MM.1S (cell line): Measurements from ENCODE around the gene WIZ.

ENCODE experiments used
- DNase-seq: peaks from one replicate; pipeline ENCODE4 v3.0.0-alpha.2; 2015
- H2AFZ ChIP-seq: fragments of 300-600 bp; sonication (generic); 2 replicates; pipeline ENCODE4 v1.6.0; 2016; ENCODE audit warnings: antibody characterized with exemption, low read length
- H3F3A ChIP-seq: fragments of 300-600 bp; sonication (generic); 2 replicates; pipeline ENCODE4 v1.6.1; 2016; ENCODE audit warnings: mild to moderate bottlenecking, antibody characterized with exemption, low read length, moderate library complexity, mixed read lengths; ENCODE audit not compliant: insufficient read depth
- H3K27ac ChIP-seq: fragments of 300-600 bp; sonication (generic); 2 replicates; pipeline ENCODE4 v1.5.1; 2016; ENCODE audit warnings: mild to moderate bottlenecking, low read length
- H3K27me3 ChIP-seq: fragments of 300-600 bp; sonication (generic); replicated peaks from 2 replicates; pipeline ENCODE4 v1.6.0; 2016; ENCODE audit warnings: low read length; ENCODE audit not compliant: insufficient read depth
- H3K36me3 ChIP-seq: fragments of 300-600 bp; sonication (generic); replicated peaks from 2 replicates; pipeline ENCODE4 v1.6.1; 2016; ENCODE audit warnings: mild to moderate bottlenecking, low read length, mixed read lengths; ENCODE audit not compliant: insufficient read depth
- H3K4me1 ChIP-seq: fragments of 300-600 bp; sonication (generic); 2 replicates; pipeline ENCODE4 v1.6.1; 2016; ENCODE audit warnings: low read length, mixed read lengths
- H3K4me2 ChIP-seq: fragments of 300-600 bp; sonication (generic); 2 replicates; pipeline ENCODE4 v1.6.0; 2016; ENCODE audit warnings: low read depth, low read length
- H3K4me3 ChIP-seq: fragments of 300-600 bp; sonication (generic); 2 replicates; pipeline ENCODE4 v1.5.1; 2016; ENCODE audit warnings: low read length, mixed read lengths
- H3K79me2 ChIP-seq: fragments of 300-600 bp; sonication (generic); 2 replicates; pipeline ENCODE4 v1.6.1; 2016; ENCODE audit warnings: mixed run types, low read length, mixed read lengths
- H3K9ac ChIP-seq: fragments of 300-600 bp; sonication (generic); 2 replicates; pipeline ENCODE4 v1.6.1; 2016; ENCODE audit warnings: low read length, mixed read lengths
- H3K9me2 ChIP-seq: fragments of 300-600 bp; sonication (generic); replicated peaks from 2 replicates; pipeline ENCODE4 v1.6.1; 2016; ENCODE audit warnings: mild to moderate bottlenecking, low read length, mixed read lengths; ENCODE audit not compliant: insufficient read depth
- H3K9me3 ChIP-seq: fragments of 300-600 bp; sonication (generic); replicated peaks from 2 replicates; pipeline ENCODE4 v1.6.1; 2016; ENCODE audit warnings: mild to moderate bottlenecking, low read length, mixed read lengths; ENCODE audit not compliant: insufficient read depth
- H4K20me1 ChIP-seq: fragments of 300-600 bp; sonication (generic); 2 replicates; pipeline ENCODE4 v1.6.1; 2016; ENCODE audit warnings: mild to moderate bottlenecking, low read length, moderate library complexity, mixed read lengths; ENCODE audit not compliant: insufficient read depth
- EZH2 ChIP-seq: fragments of 300-600 bp; sonication (generic); optimal IDR thresholded peaks from 2 replicates; pipeline ENCODE3; 2017; ENCODE audit warnings: low read depth, mild to moderate bottlenecking, antibody characterized with exemption, low read length, mixed read lengths
- EZH2phosphoT487 ChIP-seq: fragments of 300-600 bp; sonication (generic); IDR thresholded peaks from 2 replicates; pipeline ENCODE4 v1.6.1; 2018; ENCODE audit warnings: antibody characterized with exemption, low read length
- TF ChIP-seq, protein P1 (sequence below): fragments of 300-600 bp; sonication (generic); IDR thresholded peaks from 2 replicates; pipeline ENCODE4 v1.5.1; 2016; ENCODE audit warnings: antibody characterized with exemption, low read length, mixed read lengths

WIZ gene

DNA sequence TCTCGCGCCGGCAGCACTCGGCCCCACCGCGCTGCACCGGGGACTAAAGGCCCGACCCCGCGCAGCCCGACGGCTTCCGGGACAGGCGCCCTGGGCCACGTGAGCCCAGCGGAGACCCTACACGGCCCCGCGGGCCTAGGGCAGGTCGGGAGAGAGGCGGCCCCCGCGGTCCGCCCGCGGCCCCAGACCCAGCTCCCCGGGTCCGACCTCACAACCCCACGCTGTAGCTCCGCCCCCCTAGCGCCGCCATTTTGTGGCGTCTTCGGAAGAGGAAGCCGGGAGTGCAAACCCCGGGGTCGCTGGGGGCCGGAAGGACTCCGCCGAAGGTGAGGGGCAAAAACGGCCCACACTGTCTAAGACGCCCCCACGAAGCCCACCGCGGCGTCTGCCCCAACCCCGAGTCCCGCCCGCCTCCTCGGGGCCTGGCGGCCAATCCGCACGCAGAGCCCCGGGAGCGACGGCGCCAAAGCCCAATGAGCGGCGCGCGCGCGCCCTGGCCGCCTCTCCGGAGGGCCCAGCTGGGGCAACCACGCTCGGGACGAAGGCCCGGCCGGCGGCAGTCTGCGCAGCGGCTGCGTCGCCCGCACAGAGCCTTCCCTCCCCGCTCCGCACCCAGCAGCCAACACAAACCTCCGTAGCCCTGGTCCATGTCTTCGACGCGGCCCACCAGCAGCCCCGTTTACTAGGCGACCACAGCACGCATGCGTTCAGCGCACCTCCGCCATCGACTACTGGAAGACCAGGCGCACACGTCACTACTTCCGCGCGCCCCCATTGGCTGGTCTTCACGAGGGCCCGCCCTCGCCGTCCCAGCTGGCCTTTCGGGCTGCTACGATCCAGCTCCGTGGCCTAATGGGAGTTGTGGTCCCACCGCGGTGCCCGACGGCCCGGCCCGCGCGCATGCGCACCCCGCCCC, 70.4 kb downstream of the WIZ start, which contains the start of gene AKAP8:
Gene AKAP8 (minus strand): TSS at position 705 of the 916 bp plus-strand sequence. CDS start 56 bp downstream, at position 649.
- Histone ChIP-seq H3K4me3 (peak within 1 kb of the TSS; percentile 96), H3K27me3 (no peaks in the 10 kb centered on the region), H3F3A (peaks cover 21% of the 10 kb centered on the region), H3K9me3 (no peaks in the 10 kb centered on the region), H3K9me2 (no peaks in the 10 kb centered on the region), H3K9ac (peak within 1 kb of the TSS; percentile 94), H3K4me1 (peaks cover 17% of the 10 kb centered on the region; the same call in 1 of the 2 replicates), H3K36me3 (no peaks in the 10 kb centered on the region), H3K79me2 (peaks cover 53% of the 10 kb centered on the region), H4K20me1 (peaks cover 23% of the 10 kb centered on the region), H3K4me2 (peak within 1 kb of the TSS; percentile 92), H2AFZ (peak within 1 kb of the TSS; percentile 89), H3K27ac (peak within 1 kb of the TSS; percentile 77)
- TF ChIP-seq, protein P1, sequence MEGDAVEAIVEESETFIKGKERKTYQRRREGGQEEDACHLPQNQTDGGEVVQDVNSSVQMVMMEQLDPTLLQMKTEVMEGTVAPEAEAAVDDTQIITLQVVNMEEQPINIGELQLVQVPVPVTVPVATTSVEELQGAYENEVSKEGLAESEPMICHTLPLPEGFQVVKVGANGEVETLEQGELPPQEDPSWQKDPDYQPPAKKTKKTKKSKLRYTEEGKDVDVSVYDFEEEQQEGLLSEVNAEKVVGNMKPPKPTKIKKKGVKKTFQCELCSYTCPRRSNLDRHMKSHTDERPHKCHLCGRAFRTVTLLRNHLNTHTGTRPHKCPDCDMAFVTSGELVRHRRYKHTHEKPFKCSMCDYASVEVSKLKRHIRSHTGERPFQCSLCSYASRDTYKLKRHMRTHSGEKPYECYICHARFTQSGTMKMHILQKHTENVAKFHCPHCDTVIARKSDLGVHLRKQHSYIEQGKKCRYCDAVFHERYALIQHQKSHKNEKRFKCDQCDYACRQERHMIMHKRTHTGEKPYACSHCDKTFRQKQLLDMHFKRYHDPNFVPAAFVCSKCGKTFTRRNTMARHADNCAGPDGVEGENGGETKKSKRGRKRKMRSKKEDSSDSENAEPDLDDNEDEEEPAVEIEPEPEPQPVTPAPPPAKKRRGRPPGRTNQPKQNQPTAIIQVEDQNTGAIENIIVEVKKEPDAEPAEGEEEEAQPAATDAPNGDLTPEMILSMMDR: no peak
- TF ChIP-seq EZH2phosphoT487 (no peak), EZH2 (no peak)
- peak; percentile 99 for DNase-seq

DNA sequence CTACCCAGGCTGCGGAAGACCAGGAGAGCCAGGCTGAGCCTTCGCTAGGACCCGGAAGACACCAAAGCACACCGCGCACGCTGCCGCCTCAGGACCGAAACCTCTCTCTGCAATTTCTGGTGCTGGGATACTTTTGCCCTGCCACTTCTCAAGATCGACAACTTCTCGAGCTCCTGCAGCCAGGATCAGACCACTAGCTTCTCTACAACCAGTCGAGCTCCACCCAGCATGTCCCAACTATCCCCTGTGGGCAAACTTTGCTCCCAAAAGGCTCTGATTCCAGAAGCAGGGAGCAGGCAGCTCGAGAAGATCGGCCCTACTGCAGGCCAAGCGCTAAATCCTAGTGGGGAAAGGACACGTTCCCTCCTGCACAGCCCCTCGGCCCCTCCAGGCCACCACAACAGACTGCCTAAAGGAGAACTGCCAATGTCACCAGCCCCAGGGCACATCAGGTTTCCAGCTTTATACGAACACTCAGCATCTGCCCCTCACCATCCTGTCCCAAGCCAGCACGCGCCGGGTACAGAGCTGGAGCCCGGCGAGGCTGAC, 71.1 kb downstream of the WIZ start:
- Histone ChIP-seq H3K9me2 (no peaks in the 10 kb centered on the region), H3F3A (peaks cover 21% of the 10 kb centered on the region), H3K4me2 (peak overlapping the region; percentile 92), H4K20me1 (peaks cover 27% of the 10 kb centered on the region), H3K9ac (peak overlapping the region; percentile 94), H2AFZ (peak overlapping the region; percentile 73; the same call in 1 of the 2 replicates), H3K79me2 (peaks cover 60% of the 10 kb centered on the region), H3K4me3 (peak overlapping the region; percentile 96), H3K27me3 (no peaks in the 10 kb centered on the region), H3K36me3 (0 out of 2 replicates have a peak, but pooled peaks cover 4% of the 10 kb centered on the region), H3K27ac (peak overlapping the region; percentile 77), H3K9me3 (no peaks in the 10 kb centered on the region), H3K4me1 (peaks cover 17% of the 10 kb centered on the region; the same call in 1 of the 2 replicates)
- no peak for TF ChIP-seq EZH2phosphoT487
- no peak for TF ChIP-seq EZH2
- TF ChIP-seq, protein P1: no peak
- peak; percentile 75 for DNase-seq

DNA sequence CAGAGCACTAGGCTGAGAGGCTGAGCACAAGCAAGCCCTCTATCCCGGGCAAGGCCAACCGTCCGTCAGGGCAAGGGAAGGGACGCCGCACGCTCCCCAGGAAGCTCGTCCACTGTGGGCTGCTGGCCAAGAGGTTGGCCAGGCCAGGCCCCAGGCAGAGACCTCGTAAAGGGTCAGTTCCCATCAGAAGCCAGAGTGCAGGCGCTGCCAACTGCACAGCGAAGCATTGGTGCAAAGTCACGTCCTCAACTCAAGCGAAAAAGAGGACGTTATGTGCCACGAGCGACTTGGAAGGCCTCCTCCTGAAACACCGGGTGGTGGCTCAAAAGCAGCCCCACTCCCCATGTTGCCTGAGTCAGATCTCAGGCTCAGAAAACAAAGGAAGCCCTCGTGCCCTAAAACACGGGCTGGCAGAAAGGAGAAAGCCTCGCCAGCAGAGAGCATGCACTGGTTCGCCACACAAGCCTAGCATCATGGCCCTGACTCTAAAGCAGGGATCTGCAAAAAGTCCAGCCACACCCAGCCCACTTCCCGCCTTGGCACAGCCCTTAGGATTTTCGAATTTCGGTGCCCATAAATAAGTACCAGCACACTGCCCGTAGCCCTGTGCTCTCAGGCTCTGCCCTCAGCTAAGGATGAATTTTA, 74.8 kb downstream of the WIZ start:
- no peaks in the 10 kb centered on the region for H3K9me2 ChIP-seq
- no peaks in the 10 kb centered on the region for H3K27me3 ChIP-seq
- H3K4me3 ChIP-seq: no peak overlapping the region
- H3K4me2 ChIP-seq: no peak overlapping the region
- H3K79me2 ChIP-seq: peaks cover 92% of the 10 kb centered on the region
- DNase-seq: no peak
- peaks cover 27% of the 10 kb centered on the region for H4K20me1 ChIP-seq
- H2AFZ ChIP-seq: no peak overlapping the region
- no peaks in the 10 kb centered on the region for H3K9me3 ChIP-seq
- H3K9ac ChIP-seq: no peak overlapping the region
- H3K36me3 ChIP-seq: 0 out of 2 replicates have a peak, but pooled peaks cover 11% of the 10 kb centered on the region
- H3K4me1 ChIP-seq: 0 out of 2 replicates have a peak, but pooled peaks cover 3% of the 10 kb centered on the region
- no peak overlapping the region for H3K27ac ChIP-seq
- peaks cover 10% of the 10 kb centered on the region; the same call in 1 of the 2 replicates for H3F3A ChIP-seq
- TF ChIP-seq, protein P1: no peak
- TF ChIP-seq EZH2phosphoT487: no peak
- TF ChIP-seq EZH2: no peak
